Effector memory CD4-positive, alpha-beta T cell (primary cell): ENCODE results near the gene CLIC1.

Experiments
- DNase-seq, 3 donors: peaks; one replicate each; pipeline ENCODE4 v3.0.0-alpha.2; 2020
- H3K27ac ChIP-seq: 2 replicates; pipeline ENCODE4 v1.7.0; 2013; ENCODE audit warnings: mild to moderate bottlenecking, low read length, moderate library complexity; ENCODE audit not compliant: insufficient read depth, poor library complexity, severe bottlenecking
- H3K27me3 ChIP-seq: replicated peaks from 2 replicates; pipeline ENCODE4 v1.7.0; 2013; ENCODE audit warnings: mild to moderate bottlenecking, low read length; ENCODE audit not compliant: insufficient read depth, control insufficient read depth, poor library complexity, severe bottlenecking
- H3K36me3 ChIP-seq: 2 replicates; pipeline ENCODE4 v1.7.0; 2013; ENCODE audit warnings: mild to moderate bottlenecking, low read length, moderate library complexity; ENCODE audit not compliant: control insufficient read depth, insufficient read depth
- H3K4me1 ChIP-seq: 2 replicates; pipeline ENCODE4 v1.7.0; 2013; ENCODE audit warnings: low read length, mild to moderate bottlenecking; ENCODE audit not compliant: control insufficient read depth, insufficient read depth, poor library complexity, severe bottlenecking
- H3K4me3 ChIP-seq: 2 replicates; pipeline ENCODE4 v1.7.0; 2013; ENCODE audit warnings: low read length, low read depth, mild to moderate bottlenecking; ENCODE audit not compliant: insufficient read depth, poor library complexity, severe bottlenecking
- H3K9me3 ChIP-seq: 2 replicates; pipeline ENCODE4 v1.7.0; 2013; ENCODE audit warnings: mild to moderate bottlenecking, low read length, moderate library complexity; ENCODE audit not compliant: control insufficient read depth

The CLIC1 gene

GRCh38 chr6:31739639-31740396 lies 3.5 kb upstream of the CLIC1 start, which contains the start of gene MSH5:
Gene MSH5, plus strand, starts transcription at chr6:31740005. Its CDS starts 462 bp downstream, at chr6:31740467.
- Histone ChIP-seq H3K36me3 (no peaks in the 10 kb centered on the region), H3K27me3 (no peaks in the 10 kb centered on the region), H3K4me3 (peak within 1 kb of the TSS; percentile 86), H3K27ac (peak within 1 kb of the TSS; percentile 85), H3K4me1 (peaks cover 37% of the 10 kb centered on the region), H3K9me3 (no peaks in the 10 kb centered on the region)
- DNase-seq, result peak; percentile 91 to 94 (median 91)

DNA sequence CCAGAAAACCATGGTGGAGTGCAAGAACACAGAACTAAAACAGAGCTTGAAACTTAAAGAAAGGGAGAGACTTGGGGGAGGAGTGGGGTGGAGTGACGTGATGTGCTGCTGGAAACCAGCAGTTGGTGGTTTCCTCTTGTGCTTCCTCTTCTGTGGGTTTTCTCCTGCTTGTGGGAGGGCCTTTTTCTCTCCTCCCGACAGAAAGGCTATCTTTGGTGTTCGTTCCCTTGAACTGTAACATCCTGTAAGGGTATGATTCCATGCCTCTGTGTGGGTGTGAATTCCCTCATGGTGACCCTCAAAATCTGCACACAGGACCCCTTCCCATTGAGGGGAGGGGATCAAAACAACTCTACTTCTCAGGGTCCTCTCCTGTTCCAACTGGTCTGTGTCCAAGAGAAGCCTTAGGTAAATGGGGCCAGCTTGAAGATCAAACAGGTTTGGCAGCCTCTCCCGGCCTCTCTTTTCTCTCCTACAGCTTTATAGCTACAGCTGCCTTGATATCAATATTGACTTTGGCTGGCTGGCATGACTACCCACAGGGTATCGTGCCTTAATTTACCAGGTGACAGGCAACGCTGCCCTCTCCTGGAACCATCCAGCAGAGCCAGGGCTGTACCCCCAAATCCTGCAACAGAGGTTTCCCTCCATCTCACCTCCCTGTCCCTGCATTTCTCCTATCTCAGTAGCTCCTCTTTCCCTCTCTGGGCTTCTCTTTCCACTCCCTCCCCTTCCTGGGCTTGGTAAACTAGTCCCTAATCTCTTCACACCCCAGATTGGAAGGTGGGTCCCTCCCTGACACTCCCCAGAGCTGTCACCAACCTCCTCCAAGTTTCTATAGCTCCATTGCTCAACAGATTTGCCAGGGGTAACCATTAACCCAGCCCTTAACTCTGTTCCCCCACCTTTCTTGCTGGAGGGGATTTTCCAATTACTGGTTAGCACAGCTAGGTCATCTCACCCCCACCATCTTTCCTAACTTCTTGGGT lies 2.0 kb upstream of the CLIC1 start:
- Histone ChIP-seq H3K27me3 (no peaks in the 10 kb centered on the region), H3K4me1 (peaks cover 50% of the 10 kb centered on the region), H3K9me3 (no peaks in the 10 kb centered on the region), H3K36me3 (peaks cover 6% of the 10 kb centered on the region), H3K4me3 (peak overlapping the region; percentile 41), H3K27ac (peak overlapping the region; percentile 85)
- DNase-seq, result peak; percentile 54 to 68 (median 62)

GRCh38 chr6:31737315-31737990 lies 1.1 kb upstream of the CLIC1 start:
- H3K4me1 ChIP-seq, result peaks cover 50% of the 10 kb centered on the region
- H3K27ac ChIP-seq, result peak overlapping the region; percentile 85
- H3K27me3 ChIP-seq, result no peaks in the 10 kb centered on the region
- peak overlapping the region; percentile 41 for H3K4me3 ChIP-seq
- H3K9me3 ChIP-seq, result no peaks in the 10 kb centered on the region
- DNase-seq, result peak in 1 of 3 donors; percentile 8
- H3K36me3 ChIP-seq, result peaks cover 10% of the 10 kb centered on the region

DNA sequence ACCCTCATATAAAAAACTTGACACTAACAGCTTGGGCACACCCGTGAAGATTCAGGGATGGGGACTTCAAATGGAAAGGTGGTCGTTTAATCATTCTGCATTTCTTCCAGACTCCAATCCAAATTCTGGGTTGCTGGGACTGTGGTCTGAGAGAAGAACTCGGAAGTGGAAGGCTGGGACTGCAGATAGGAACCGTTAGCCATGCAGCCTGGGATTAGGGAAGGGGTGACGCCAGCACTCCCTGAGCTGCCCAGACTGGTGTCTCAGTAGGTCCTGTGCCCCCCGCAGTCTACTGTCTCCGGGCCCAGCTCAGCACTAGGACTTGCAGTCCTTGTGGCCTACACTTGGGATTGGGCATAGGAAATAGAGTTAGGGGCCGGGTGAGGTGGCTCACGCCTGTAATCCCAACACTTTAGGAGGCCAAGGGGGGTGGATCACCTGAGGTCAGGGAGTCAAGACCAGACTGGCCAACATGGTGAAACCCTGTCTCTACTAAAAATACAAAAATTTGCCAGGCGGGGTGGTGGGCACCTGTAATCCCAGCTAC lies 511 bp upstream of the CLIC1 start:
- peaks cover 16% of the 10 kb centered on the region for H3K36me3 ChIP-seq
- peak overlapping the region; percentile 85 for H3K27ac ChIP-seq
- peaks cover 50% of the 10 kb centered on the region for H3K4me1 ChIP-seq

DNA sequence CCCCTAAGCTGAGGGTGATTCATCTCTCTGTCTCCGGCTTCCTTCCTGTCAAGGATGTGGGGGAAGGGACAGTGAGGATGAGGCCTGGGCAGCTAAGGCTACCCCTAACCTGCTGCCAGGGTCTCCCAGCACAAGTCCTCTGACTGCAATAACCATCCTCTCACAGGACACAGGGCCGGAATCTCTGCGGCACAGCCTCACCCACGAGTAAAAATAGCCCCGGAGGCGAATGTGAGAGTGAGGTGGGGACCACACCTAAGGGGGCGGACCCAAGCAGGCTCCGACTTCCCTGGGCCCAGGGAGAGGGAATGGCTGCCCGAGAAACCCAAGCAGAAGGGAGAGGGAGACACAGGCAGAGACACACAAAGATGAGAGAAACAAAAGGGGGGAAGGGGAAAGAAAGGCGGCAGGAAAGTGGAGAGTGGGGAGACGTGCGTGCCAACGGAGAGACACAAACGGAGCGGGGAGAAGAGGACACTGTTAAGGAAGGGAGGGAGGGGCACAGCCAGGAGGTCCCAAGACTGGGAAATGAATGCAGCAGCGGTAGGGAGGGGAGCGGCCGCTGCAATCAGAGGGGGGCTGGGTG lies 1.4 kb downstream of the CLIC1 start:
- peak in 2 of 3 donors; percentile 51 to 60 for DNase-seq
- Histone ChIP-seq H3K27ac (peak overlapping the region; percentile 85), H3K4me3 (peak overlapping the region; percentile 66), H3K9me3 (no peaks in the 10 kb centered on the region), H3K4me1 (peaks cover 47% of the 10 kb centered on the region), H3K36me3 (peaks cover 21% of the 10 kb centered on the region), H3K27me3 (no peaks in the 10 kb centered on the region)

More for the DNA sequence above, 511 bp upstream of the CLIC1 start:
- peak overlapping the region; percentile 66 for H3K4me3 ChIP-seq
- H3K9me3 ChIP-seq, result no peaks in the 10 kb centered on the region
- no peak for DNase-seq
- H3K27me3 ChIP-seq, result no peaks in the 10 kb centered on the region

DNA sequence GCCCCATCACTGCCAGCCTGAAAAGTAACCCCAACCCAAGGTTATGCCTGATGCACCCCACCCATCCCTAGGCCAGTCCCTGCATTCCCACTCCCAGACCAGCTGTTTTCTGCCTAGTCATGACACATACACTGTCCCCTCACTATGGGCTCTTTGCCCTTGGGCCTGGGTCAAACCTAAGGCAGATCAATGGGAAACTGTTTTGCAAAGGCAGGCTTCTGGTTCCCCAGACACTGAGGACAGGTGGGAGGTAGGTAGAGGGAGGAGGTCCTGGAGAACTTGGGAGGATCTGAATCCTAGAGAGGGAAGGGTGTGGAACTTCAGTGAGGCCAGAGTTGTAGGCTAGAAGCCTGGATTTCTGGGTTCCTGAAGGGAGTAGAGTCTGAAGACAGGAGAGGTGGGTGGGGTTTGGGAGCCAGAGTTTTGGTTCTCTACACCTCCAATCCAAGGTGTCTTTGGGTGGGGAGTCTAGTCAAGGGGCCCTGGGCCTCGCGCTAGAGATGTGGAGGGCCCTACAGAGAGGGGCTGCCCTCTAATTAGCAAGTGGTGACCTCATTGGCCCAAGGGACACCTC lies 2.0 kb downstream of the CLIC1 start:
- Histone ChIP-seq H3K9me3 (no peaks in the 10 kb centered on the region), H3K4me1 (peaks cover 50% of the 10 kb centered on the region), H3K4me3 (peak overlapping the region; percentile 66), H3K36me3 (peaks cover 21% of the 10 kb centered on the region), H3K27ac (peak overlapping the region; percentile 85), H3K27me3 (no peaks in the 10 kb centered on the region)
- peak in 1 of 3 donors; percentile 51 for DNase-seq

DNA sequence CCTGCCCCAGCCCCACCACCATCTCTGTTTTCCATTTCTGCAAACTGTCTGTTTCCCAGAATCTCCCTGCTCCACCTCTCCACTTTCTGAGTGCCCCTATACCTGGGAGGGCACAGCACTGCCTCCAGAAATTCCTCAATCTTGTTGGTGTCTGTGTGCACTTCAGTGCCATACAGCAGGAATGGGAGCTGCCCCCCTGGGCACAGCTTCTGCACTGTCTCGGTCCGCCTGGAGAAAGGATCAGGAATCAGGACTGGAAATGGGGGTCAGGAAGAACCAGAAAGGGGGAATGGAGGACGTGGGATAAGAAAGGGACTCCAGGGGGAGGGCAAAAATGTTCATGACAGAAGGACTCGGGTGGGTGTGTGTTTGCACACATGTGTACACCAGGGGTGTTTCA lies 2.6 kb downstream of the CLIC1 start:
- Histone ChIP-seq H3K27ac (peak overlapping the region; percentile 85), H3K4me3 (no peak overlapping the region), H3K4me1 (peaks cover 50% of the 10 kb centered on the region), H3K36me3 (peaks cover 21% of the 10 kb centered on the region), H3K27me3 (no peaks in the 10 kb centered on the region), H3K9me3 (no peaks in the 10 kb centered on the region)
- DNase-seq, result no peak

DNA sequence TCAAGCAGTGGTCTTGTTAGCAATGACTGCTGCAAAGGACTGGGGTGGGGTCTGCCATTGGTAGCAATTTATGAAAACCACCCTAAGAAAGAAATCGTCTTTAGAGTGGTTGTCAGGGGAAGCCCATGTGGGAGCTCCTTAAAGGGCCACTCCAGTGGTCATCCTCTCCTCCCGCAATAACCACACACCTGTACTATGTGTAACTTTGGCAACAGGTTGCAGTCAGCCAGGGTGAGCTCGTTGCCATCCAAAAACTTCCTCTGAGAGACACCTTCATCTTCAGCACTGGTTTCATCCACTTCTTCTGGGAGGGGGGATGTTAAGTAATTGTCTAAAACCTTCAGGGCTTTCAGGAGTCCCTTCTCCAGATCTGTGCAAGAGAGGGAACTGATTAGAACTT lies 4.3 kb downstream of the CLIC1 start:
- peaks cover 21% of the 10 kb centered on the region for H3K36me3 ChIP-seq
- no peaks in the 10 kb centered on the region for H3K9me3 ChIP-seq
- DNase-seq, result no peak
- H3K4me1 ChIP-seq, result peaks cover 37% of the 10 kb centered on the region
- H3K4me3 ChIP-seq, result no peak overlapping the region
- no peaks in the 10 kb centered on the region for H3K27me3 ChIP-seq
- H3K27ac ChIP-seq, result no peak overlapping the region

DNA sequence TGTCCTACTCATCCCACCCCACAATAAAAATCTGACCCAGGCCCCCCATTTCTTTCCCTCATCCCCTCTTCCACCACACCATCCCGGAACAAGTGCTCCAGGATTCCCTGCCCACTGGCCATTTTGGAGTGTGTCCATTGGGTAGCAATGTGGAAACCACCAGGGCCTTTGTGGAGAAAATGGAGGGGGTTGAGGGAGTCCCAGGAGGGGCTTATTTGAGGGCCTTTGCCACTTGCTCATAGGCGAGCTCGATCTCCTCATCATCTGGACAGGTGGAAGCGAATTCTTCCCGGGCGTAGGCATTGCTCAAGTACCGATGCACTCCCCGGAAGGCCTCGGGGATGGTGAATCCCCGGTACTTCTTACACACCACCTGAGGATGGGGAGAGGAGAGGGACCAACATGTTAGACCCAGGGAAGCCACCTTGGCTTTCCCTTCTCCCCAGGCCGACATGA lies 5.7 kb downstream of the CLIC1 start:
- no peak for DNase-seq
- Histone ChIP-seq H3K4me1 (peaks cover 31% of the 10 kb centered on the region), H3K9me3 (no peaks in the 10 kb centered on the region), H3K4me3 (no peak overlapping the region), H3K27ac (peak overlapping the region; percentile 67), H3K27me3 (no peaks in the 10 kb centered on the region), H3K36me3 (peaks cover 21% of the 10 kb centered on the region)
